SKM-1 treated with dmso at 0.1 percent for 144 hours (cell line): Measurements from ENCODE around the gene C13orf46.

Experiments
- DNase-seq: peaks from one replicate; lab custom pipeline; 2025; ENCODE audit not compliant: unreplicated experiment; lab: John Stamatoyannopoulos, UW

The C13orf46 gene

DNA sequence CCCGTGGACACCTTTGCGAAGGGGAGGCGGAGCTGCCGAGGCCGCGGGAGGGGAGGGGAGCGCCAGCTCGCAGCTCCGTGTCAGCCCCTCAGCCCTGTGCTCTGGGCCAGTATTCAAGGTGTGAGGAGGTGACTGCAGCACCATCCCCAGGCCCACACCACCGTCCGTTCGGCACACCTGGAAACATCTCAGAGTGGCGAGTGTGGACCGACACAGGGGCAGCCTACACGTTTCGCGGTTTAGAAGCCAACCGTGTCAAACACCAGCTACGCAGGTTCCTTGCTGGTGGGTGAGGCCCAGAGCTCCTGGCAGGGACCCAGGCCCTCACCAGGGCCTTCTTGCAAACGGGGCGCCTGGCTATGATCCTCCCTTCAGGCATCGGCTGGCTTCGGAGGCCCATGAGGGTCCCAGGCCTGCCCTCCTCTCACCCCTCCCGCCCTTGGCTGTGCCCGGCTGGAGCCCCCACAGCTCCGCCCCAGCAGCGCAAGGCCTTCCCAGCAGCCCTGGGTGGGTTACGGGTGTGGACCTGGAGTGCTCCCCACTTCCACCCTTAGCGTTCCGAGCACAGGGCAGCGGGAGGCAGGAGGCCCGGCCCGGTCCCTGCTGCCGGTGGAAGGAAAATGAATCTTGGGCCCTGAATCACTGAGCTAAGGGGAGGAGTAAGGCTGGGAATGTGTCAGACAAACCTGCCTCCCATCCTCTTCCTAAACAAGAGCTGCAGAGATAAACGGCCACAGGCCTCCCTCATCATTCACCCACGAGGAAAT is 1.2 kb downstream of the C13orf46 start:
- DNase-seq: no peak

DNA sequence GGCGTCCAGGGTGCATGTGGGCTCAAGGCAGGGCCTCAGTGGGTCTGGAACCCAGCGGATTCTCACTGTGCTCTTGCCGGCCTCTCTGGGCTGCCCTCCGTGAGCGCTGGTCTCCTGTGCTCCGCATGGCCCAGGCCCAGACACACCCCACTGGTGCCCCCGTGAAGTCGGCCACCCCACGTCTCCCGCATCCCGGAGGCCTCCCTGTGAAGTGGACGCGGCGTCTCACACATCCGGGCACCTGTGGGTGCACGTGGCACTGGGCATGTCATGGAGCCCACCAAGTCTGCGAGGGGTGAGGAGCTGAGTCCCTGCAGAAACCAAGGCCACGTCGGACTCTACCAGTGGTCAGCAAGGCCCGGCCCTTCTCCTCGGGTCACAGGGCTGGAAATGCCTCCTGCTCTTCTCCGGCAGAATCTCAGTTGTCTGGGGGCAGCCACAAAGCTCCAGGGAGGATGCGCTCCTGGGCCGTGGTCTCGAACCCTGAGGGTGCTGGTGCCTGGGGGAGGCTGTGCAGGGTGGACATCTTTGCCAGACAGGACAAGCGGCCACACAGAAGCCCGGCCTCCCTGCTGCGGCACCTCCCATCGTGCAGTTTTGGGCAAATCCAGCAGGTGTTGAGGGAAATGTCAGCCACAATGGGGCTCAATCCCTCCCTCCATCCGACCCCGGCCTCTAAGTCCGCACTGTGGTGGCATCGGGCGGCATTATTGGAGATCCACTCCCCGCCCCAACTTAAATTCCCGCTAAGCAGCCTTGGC is 2.2 kb downstream of the C13orf46 start:
- no peak for DNase-seq

DNA sequence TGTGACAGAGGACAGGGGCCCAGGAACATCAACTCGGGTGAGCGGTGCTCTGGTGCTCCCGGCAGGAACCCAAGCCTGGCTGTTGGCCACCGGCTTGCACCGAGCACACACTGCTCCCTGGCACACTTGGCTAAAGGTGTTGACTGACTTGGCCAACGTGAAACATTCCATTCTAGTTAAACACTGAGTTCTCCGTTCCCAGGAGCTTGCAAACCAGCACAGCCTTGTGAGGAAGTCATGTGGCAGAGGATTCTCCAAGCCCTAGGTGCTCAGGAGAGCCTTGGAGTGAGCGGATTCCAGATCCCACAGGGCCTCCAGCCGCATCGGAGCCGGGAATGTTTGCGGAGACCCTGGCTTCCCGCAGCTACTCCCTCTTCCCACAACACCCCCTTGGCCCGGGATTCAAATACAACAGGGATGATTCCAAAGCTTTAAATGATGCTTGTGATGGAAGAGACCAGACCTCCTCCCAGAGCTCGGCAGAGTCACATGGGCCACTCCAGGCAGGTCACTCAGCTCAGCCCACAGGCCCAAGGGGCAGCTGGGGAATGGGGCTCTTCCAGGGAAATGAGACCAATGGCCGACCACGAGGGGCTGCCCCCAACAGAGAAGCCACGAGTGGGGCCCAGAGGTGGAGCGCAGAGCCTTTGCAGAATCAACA is 2.9 kb downstream of the C13orf46 start:
- no peak for DNase-seq

DNA sequence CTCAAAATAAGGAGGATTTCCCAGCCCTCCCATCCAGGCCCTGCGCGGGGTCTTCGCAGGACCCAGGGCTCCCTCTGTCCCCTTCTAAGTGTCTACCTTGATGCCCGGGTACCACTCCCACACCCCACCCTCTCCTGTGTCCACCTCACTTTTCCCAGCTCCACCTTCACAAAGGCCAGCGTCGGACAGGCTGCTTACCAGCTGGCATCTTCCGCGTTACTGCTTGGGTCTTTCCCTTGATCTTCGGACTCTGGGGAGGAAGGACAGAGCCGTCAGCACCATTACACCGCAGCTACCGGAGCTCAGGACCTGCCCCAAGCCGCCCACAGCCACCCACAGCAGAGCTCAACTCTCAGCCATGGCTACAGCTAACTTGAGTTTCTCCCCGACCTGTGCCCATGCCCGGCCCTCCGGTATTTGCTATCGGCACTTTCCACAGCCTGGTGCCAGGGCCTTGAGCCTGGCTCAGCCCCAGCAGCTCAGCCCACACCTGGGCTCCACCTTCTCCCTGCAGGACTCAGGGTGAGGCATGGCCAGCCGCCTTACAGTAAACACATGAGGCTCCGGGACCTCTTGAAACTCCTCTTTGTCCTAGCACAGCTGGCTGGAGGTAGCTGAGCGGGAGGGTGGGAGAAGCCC is 3.8 kb downstream of the C13orf46 start:
- no peak for DNase-seq

DNA sequence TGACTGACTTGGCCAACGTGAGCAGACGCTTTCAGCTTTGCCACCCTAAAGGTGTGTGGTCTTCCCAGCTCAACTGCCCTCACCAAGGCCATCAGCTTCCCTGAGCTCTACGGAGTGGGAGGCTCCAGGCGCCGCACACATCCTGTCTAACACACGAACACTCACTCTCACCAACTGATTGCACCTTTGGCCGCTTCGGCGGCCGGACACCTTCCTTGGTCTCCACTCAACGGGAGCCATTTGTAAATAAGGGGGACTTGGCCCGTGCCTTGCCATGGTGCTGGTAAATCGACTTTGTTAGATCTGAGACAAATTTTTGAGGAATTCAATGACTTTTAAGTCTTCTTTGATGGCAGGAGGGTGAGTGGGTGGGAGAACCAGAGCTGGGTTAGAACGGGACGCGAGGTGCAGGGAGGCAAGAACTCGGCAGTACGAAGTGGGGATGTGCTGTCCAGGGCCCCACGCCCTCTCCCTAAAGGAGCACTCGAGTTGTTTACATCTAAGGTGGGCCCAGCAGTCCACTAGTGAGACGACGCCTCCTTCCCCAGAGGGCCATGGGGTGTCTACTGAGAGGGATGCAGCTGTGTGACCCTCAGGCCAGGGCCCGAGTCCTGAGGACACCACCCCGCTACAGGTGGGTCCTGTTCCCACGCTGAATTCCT is 4.4 kb downstream of the C13orf46 start:
- no peak for DNase-seq

DNA sequence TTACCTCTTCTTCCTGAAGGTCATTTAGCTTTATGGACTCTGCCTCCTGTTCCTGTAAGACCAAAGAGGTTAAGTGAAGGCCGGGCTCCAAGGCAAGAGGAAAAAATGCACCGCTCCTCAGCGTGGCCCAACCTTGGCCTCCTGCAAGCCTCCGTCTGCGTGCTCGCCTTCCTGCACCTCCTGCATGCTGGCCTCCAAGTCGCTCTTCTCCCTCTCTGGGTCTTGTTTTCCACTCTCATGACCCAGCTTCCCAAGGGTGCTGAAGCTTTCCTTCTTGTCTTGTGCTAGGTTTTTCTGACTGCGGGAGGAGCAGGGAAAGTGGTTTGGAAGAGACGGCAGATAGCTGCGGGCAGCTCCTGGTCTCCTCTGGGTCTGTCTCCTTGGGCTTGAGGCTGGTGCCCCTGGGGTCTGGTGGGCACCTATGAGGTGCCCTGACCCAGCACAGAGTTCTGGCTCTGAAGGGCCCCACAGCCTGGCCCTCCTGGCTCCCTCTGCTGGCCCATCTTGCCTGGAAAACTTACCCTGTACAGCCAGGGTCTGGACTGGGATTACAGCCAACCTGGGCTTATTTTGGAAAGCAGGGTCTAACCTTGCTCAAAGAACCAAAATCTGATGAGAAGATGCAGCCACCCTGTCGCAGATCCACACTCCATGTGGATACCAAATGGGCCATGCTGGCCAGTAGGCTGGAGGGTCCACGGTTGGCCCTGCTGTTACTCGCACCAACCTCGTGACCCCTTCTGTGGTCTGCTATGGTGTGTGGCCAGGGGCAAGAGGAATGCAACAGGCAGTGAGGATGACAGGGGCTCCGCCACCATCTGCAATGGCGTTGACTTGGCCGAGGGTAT is 5.2 kb downstream of the C13orf46 start:
- no peak for DNase-seq

DNA sequence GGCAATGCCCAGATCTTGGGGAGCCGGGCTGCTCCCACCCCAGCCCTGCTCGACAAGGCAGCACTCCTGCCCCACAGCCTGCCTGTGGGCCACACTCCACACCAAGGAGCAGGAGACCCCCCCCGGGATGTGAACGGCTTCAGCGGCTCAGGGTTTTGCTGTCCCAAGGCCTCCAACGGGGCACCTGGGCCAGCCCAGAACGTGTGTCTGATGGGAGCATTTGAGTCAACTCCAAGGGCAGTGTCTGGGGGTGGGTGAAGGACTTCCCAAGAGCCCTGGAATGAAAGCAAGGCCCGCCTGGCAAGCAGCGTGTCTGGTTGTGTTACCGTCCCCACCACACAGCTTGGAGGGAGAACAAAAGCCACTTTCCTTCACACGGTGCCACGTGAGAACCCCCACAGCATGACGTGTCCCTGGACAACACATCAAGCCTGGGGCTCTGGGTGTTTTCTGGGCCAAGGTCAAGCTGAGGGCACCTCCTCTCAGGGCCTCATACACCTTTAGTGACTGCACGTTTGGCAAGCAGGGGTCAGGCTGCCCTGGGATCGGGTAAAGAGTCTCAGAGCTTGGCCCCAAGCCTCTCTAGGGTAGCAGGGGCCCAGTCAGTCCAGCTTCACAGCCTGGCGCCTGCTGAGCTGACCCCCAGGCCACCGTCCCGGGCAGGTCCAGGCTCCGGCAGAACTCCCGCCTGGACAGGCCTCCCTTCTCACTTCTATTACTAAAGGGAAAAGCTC is 6.0 kb downstream of the C13orf46 start:
- no peak for DNase-seq

DNA sequence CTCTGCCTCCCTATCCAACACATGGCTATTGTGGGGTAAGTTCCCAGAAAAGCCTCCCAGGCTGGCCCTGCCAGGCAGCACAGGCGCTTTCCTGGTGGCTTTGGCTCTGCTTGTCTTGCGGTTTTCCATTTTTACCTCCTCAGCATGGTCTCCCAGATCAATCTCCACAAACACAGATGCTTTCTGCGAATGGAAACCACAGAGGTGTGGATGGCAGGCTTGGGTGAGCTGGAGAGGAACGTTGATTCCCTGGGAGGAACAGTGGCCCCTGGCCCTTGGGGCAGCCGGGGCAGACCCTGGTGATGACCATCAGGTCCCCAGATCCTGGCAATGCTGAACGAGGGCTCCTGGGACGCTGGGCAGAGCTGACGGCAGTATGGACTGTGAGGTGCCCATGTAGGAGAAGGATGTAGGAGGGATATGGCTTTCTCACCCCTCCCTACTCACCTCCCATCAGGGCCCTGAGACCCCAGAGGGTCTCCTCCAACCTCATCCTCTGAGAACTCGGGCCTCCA is 6.6 kb downstream of the C13orf46 start:
- DNase-seq: no peak

DNA sequence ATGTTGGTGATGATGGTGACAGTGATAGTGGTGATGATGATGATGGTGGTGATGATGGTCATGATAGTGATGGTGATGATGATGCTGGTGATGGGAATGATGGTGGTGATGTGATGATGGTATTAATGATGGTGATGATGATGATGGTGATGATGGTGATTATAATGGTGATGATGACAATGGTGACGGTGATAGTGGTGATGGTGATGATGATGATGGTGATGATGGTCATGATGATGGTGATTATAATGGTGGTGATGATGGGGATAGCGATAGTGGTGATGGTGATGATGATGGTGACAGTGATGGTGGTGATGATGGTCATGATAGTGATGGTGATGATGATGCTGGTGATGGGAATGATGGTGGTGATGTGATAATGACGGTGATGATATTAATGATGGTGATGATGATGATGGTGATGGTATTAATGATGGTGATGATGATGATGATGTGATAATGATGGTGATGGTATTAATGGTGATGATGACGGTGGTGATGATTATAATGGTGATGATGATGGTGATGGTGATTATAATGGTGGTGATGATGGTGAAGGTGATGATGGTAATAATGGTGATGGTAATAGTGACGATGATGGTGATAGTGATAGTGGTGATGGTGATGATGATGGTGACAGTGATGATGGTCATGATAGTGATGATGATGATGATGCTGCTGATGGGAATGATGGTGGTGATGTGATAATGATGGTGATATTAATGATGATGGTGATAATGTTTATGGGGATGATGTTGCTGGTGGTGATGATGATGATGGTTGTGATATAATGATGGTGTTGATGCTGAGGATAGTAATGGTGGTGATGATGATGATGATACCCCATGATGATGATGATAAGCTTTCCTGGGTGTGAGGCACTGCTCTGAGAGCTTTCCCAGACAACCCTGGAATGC is 7.7 kb downstream of the C13orf46 start:
- DNase-seq: no peak

DNA sequence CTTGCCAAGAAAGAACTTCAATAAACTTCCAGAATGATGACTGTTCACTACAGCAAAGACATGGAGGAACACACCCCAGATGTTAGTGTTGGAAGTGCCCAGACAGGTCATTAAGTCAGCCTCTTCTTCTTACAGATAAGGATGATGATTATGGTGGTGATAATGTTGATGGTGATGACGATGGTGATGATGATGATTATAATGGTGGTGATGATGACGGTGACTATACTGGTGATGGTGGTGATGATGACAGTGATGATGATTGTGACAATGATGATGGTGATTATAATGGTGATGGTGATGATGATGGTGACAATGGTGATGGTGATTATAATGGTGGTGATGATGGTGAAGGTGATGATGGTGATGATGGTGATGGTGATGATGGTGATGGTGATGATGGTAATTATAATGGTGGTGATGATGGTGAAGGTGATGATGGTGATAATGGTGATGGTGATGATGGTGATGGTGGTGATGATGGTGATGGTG is 8.4 kb downstream of the C13orf46 start:
- no peak for DNase-seq

DNA sequence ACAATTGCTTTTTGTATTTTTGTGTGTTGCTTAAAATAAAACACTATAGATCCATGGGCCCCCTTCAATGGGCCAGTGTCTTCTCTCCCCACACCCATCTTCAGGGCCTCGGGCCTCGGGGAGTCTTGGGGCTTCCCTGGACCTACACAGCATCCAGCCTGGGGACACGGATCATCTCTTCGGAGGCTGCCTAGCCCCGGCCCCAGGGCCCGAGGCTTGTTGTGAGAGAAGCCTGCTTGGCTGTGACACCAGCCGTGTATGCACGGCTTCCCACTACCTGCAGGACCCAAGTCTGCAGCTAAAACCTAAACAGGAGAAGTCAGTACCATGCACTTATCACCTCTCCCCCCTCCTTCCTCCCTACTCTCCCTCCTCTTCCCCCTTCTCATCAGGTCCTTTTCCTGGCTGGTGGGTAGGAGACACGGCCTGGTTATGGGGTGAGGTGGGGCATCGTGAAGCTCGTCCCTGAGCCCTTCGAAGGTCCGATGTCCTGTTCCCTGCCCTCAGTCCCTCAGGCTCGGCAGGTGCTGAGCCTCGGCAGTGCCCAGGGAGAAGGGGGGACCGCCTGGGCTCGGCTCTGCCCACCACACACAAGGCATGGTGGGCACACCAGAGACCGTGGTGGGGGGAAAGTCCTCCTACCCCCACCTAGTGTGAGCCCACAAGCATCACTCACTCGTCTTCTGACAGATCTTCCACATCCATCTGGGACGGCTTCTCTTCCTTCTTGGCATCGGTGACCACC is 9.5 kb downstream of the C13orf46 start:
- DNase-seq: no peak

DNA sequence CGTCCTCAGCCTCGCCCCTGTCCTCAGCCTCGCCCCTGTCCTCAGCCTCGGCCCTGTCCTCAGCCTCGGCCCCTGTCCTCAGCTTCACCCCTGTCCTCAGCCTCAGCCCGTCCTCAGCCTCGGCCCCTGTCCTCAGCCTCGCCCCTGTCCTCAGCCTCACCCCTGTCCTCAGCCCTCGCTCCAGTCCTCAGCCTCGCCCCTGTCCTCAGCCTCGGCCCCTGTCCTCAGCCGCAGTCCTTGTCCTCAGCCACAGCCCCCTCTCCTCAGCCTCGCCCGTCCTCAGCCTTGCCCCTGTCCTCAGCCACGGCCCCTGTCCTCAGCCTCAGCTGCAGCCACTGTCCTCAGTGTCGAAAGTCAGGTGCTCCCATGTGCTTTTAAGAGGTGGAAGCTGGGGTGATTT is 10.5 kb downstream of the C13orf46 start:
- no peak for DNase-seq

DNA sequence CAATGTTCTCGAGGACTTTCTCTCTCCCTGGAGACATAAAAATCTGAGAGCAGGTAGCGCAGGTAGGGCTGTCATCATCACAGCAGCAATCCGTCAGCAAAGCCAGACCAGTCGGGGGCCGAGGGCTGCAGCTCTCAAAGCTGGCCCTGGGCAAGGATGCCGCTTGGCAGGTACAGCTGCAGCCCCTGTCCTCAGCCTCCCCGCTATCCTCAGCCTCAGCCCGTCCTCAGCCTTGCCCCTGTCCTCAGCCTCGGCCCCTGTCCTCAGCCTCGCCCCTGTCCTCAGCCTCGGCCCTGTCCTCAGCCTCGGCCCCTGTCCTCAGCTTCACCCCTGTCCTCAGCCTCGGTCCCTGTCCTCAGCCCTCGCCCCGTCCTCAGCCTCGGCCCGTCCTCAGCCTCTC is 10.9 kb downstream of the C13orf46 start:
- DNase-seq: no peak

DNA sequence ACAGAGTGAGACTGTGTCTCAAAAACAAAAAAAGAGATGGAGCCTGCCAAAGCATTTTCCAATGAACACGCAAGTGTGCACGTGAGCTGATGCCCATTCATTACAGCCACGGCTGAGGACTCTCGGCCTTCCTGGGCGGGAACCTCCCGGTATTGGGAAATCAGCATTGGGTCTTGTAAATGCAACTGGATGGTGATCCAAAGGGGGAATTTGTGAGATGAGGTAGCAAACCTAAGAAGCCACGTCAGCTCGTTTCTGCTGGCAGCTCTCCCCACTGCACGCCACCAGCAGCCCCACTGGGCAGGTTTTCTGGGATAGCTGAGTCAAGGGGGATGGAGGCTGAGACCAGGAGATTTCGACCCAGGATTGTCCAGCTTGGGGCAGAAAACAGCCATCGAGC is 11.5 kb downstream of the C13orf46 start:
- DNase-seq: no peak

DNA sequence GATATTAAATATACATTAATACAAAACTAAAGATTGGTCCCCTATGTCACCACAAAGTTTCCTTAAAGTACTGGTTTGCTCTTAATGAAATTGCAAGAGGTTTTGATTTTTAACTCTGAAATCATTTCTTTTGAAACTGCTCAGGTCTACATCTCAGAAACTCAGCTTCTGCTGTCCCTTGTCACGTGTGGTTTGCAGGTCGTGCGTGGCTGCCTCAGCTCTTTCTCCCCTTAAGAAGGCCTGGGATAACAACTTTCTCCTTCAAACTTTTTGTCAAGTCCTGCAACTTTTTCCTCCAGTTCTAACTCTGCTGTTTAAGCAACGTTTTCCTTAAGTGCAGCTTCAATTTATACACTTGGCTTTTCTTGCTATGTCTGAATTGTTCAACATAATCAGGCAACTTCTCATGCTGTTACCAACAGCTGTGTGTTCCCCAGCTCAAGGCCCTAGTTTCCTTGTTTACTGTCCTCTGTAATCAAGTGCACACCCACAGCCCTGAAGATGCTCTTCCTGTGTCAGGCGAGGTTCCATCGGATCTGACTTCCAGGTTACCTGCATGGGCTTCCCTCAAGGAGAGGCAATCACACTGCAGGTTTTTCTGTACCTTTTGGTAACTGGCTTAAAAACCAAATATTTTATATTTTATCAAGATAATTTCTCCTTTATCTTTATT is 13.5 kb downstream of the C13orf46 start:
- DNase-seq: no peak

DNA sequence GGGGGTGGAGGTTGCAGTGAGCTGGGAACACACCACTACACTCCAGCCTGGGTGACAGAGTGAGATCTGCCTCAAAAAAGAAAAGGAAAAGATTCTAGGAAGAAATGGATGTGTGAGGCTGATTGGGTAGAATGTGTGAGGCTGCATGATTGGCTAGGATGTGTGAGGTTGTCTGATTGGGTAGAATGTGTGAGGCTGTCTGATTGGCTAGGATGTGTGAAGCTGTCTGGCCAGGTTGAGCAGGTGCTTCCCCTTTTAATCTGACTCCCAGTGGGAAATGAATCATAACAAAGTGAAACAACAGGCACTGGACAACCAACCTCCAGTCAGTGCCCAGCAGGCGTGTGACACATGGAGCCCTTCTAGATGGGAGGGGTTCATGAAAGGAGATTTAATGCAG is 14.7 kb downstream of the C13orf46 start:
- no peak for DNase-seq

DNA sequence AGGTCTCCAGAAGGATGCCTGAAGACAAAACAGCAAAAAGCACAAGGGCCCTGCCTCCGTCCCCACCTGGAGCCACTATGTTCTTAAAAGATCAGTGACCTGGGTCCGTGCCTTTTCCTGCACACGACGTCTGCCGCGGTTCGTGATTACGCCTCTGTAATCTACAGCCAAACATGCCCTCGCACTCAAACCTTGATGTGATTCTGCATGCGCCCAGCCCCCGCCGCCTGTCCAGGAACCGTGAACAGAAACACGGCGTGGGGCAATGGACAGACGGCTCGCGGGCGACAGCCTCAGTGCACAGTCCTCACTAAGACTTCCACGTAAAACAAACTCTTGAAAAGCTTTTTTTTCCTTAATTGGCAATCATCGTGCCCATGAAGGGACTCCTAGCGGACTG is 15.5 kb downstream of the C13orf46 start:
- DNase-seq: no peak
